ENCODE measurements around the gene RAP1GDS1.

- TF ChIP-seq CTCF (IDR thresholded peaks at IDR 0.05) (no peak), POLR2A (IDR thresholded peaks at IDR 0.05) (no peak), POLR2AphosphoS5 (IDR thresholded peaks at IDR 0.05) (no peak)
Observed at GRCh38 chr4:98423009-98423408, 161.8 kb downstream of the RAP1GDS1 start.

Measured in stomach (tissue), 4 donors.